Measurements from ENCODE around the gene SORBS2. TPM values are rescaled to one million over a fixed set of nuclear protein-coding genes. Genes with fewer than 3 reads are reported as not detected.

Gene SORBS2
- total and polyA plus RNA-seq, 2 of the 4 experiments (the other 2 are of a cell fraction): 0.18 TPM; not detected in 1

DNA sequence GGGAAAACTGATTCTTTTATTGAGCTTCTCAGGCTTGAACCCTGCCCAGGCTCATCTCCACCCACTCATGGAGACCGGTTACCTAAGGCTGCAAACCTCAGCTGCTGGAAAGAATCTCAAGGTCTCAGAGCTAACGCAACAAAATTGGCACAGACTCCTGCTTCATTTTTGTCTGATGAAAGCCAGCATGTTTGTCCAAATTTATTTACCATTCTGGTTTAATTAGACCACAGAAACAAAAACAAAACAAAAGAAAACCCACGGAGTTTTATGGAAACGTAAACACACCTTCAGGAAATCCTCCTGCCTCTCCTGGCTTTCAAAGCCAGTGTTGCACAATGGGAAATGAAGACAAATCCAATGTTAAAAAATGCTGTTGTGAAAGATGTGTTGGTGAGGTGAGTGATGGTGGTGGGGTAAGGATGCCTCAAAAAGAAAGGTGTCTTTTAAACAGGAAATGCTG, 220.3 kb downstream of the SORBS2 start:
- Histone ChIP-seq H4K5ac (ENCODE audit: low read depth, low read length) (no peak overlapping the region), H3K23ac (ENCODE audit: low read depth, low read length) (no peak overlapping the region), H4K91ac (ENCODE audit: insufficient read depth, low read depth, low read length) (no peak overlapping the region), H3K18ac (ENCODE audit: low read depth, low read length) (no peak overlapping the region), H3K9me1 (ENCODE audit: insufficient read depth, low read length) (no peaks in the 10 kb centered on the region), H3K14ac (replicated peaks; ENCODE audit: low read depth, low read length) (no peak overlapping the region), H3K9ac (ENCODE audit: low read depth, low read length) (no peak overlapping the region), H2BK120ac (ENCODE audit: low read depth, low read length) (no peak overlapping the region), H3K9me3 (ENCODE audit: control insufficient read depth, insufficient read depth, low read length) (no peaks in the 10 kb centered on the region), H4K8ac (ENCODE audit: low read depth in 2 of 2, low read length in 2 of 2) (no peak overlapping the region), H3K36me3 (ENCODE audit: control insufficient read depth, insufficient read depth, low read length) (no peaks in the 10 kb centered on the region), H4K20me1 (ENCODE audit: insufficient read depth, low read length) (no peaks in the 10 kb centered on the region), H3K4ac (ENCODE audit: low read depth, low read length) (no peak overlapping the region), H2AK5ac (ENCODE audit: low read depth, low read length) (no peak overlapping the region), H3K56ac (ENCODE audit: extremely low read depth, insufficient read depth, low read length) (no peak overlapping the region), H2BK20ac (ENCODE audit: low read depth, low read length) (no peak overlapping the region), H3K79me1 (ENCODE audit: low read depth in 1 of 2, low read length in 2 of 2) (no peaks in the 10 kb centered on the region), H2AFZ (replicated peaks; ENCODE audit: low read length, poor library complexity) (no peak overlapping the region), H2AK9ac (replicated peaks; ENCODE audit: low read depth, low read length, poor library complexity) (no peak overlapping the region), H3K4me1 (ENCODE audit: control insufficient read depth, insufficient read depth, low read length) (no peaks in the 10 kb centered on the region), H2BK15ac (ENCODE audit: low read depth, low read length) (no peak overlapping the region), H3K27me3 (ENCODE audit: control insufficient read depth, insufficient read depth, low read length) (peaks cover 12% of the 10 kb centered on the region), H3K4me3 (ENCODE audit: insufficient read depth, low read depth, low read length) (no peak overlapping the region), H3K4me2 (ENCODE audit: low read depth, low read length) (no peak overlapping the region; the same call in 1 of the 2 replicates), H3K27ac (ENCODE audit: insufficient read depth, low read length) (no peak overlapping the region), H2BK5ac (ENCODE audit: low read depth, low read length, poor library complexity, severe bottlenecking) (no peak overlapping the region)
- POLR2A ChIA-PET (ENCODE audit: unreplicated experiment): no interaction called here
- CTCF ChIA-PET: no interaction called here
- ATAC-seq (ENCODE audit: low read depth): no peak
- dilution Hi-C loops (cut with HindIII; ENCODE audit: low sequenced_read_pairs, unreplicated experiment) (no loop called here), intact Hi-C loops (cut with micrococcal nuclease) (loop anchor here (10.0 kb wide), 1 partner anchor 447 kb away; the partner anchor contains the start of gene SLC25A4), in situ Hi-C loops (cut with MboI; ENCODE audit: low sequenced_read_pairs) (no loop called here)
- peak; percentile 29 for DNase-seq
- no peak for TF ChIP-seq BHLHE40 (IDR thresholded peaks at IDR 0.05; ENCODE audit: low read depth, low read length)
- peak; percentile 67 for TF ChIP-seq CEBPB (IDR thresholded peaks at IDR 0.05; ENCODE audit: low read depth, low read length)
- TF ChIP-seq RAD21 (IDR thresholded peaks at IDR 0.05; ENCODE audit: low read length): no peak
- WGBS, 2 experiments (ENCODE audit: extremely low coverage in 2 of 2, insufficient read length in 1 of 2): no CpG with 5 or more reads among the region's 4 CpGs
- no TSS peak for BruUV-seq (replicated peaks)

Data from IMR-90 (cell line).